Activated T-cell treated with anti-CD3 and anti-CD28 coated beads for 1 hour (primary cell): Measurements from ENCODE around the gene UNC119B.

Experiments used
- DNase-seq: peaks from one replicate; pipeline ENCODE4 v3.0.0-alpha.2; 2020; ENCODE audit warnings: low read depth

UNC119B gene

GRCh38 chr12:120767071-120768024 is 57.1 kb downstream of the UNC119B start:
- DNase-seq = no peak

GRCh38 chr12:120771097-120771496 is 60.8 kb downstream of the UNC119B start:
- DNase-seq = no peak
